HL-60 (cell line): ENCODE measurements around the gene CDH15.

Experiments used
- DNase-seq, 2 experiments: peaks; one replicate each; pipeline ENCODE4 v3.0.0-alpha.2; 2010 to 2020; ENCODE audit warnings: low read depth in 1 of 2, low spot score in 1 of 2
- H3K27ac ChIP-seq: fragments of 250-450 bp; sonication (Bioruptor Pico); replicated peaks from 2 replicates; pipeline ENCODE4 v1.5.1; 2020; ENCODE audit warnings: mild to moderate bottlenecking, moderate library complexity
- H3K27me3 ChIP-seq: fragments of 250-450 bp; sonication (Bioruptor Pico); 2 replicates; pipeline ENCODE4 v1.5.1; 2021; ENCODE audit warnings: mild to moderate bottlenecking, moderate library complexity; ENCODE audit not compliant: insufficient read depth, poor library complexity, severe bottlenecking
- H3K4me3 ChIP-seq: replicated peaks from 2 replicates; pipeline ENCODE4 v1.5.1; 2011; ENCODE audit warnings: mild to moderate bottlenecking, control low read depth, low read length; ENCODE audit not compliant: insufficient read depth
- CTCF ChIP-seq: IDR thresholded peaks from one replicate; pipeline ENCODE4 v1.5.1; 2011; ENCODE audit warnings: low read length, control low read depth, inconsistent platforms; ENCODE audit not compliant: insufficient read depth
- GABPA ChIP-seq: IDR thresholded peaks from 2 replicates; pipeline ENCODE4 v1.6.1; 2012; ENCODE audit warnings: low read depth
- POLR2AphosphoS5 ChIP-seq: IDR thresholded peaks from 2 replicates; pipeline ENCODE4 v1.6.1; 2012; ENCODE audit warnings: low read depth
- REST ChIP-seq: IDR thresholded peaks from 2 replicates; pipeline ENCODE4 v1.6.1; 2012; ENCODE audit warnings: low read depth; ENCODE audit not compliant: insufficient replicate concordance
- SPI1 ChIP-seq: IDR thresholded peaks from 2 replicates; pipeline ENCODE4 v1.6.1; 2012; ENCODE audit warnings: low read depth, mild to moderate bottlenecking, borderline replicate concordance

The CDH15 gene

DNA sequence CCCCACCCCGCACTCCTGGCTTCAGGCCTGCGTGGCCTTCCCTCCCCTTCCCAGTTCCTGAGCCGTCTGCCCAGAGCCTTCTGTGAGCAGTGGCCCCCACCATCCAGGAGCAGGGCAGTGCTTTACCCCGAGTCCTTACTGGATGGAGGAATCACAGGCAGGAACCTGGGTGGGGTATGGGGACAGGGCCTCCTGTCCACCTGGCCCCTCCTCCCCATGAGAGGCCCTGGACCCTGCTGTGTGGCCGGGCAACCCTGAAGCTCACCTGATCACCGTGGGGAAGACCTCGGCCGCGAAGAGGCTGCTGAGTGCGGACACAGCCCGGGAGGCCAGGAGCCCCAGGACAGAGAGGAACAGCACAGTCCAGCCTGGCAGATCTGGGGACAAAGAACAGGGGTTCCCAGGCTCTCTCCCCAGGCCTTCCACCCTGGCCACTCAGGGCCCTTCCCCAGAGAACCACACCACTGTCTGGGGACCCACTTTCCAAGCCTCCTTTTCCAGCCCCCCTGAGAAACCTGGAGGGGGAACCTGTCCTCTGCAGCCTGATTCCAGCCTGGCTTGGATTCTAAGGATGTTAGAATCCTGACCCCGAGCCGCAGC is 25.6 kb downstream of the CDH15 start:
- H3K27ac ChIP-seq = no peak overlapping the region
- no peak for DNase-seq

GRCh38 chr16:89197633-89198416 is 26.3 kb downstream of the CDH15 start:
- Histone ChIP-seq H3K4me3 (no peak overlapping the region), H3K27ac (no peak overlapping the region), H3K27me3 (no peaks in the 10 kb centered on the region)
- no peak for DNase-seq
- TF ChIP-seq CTCF (no peak), REST (no peak), GABPA (no peak), POLR2AphosphoS5 (no peak), SPI1 (no peak)

More for the DNA sequence above, 25.6 kb downstream of the CDH15 start:
- TF ChIP-seq REST (no peak), SPI1 (no peak), POLR2AphosphoS5 (no peak), GABPA (no peak), CTCF (no peak)
- no peaks in the 10 kb centered on the region for H3K27me3 ChIP-seq
- H3K4me3 ChIP-seq = no peak overlapping the region

GRCh38 chr16:89198417-89199240 is 27.1 kb downstream of the CDH15 start:
- Histone ChIP-seq H3K4me3 (no peak overlapping the region), H3K27me3 (no peaks in the 10 kb centered on the region), H3K27ac (no peak overlapping the region)
- DNase-seq = no peak
- TF ChIP-seq POLR2AphosphoS5 (no peak), REST (no peak), GABPA (no peak), SPI1 (no peak)
